ENCODE data around the gene STAT5A.

- TF ChIP-seq CTCF (IDR thresholded peaks at IDR 0.05; ENCODE audit: poor library complexity, severe bottlenecking) (no peak), EP300 (conservative IDR thresholded peaks at IDR 0.05; ENCODE audit: poor library complexity, severe bottlenecking) (no peak), EZH2 (IDR thresholded peaks at IDR 0.05; ENCODE audit: borderline replicate concordance, insufficient read depth, low read length, poor library complexity, severe bottlenecking) (no peak), REST (IDR thresholded peaks at IDR 0.05; ENCODE audit: borderline replicate concordance) (no peak), MXI1 (conservative IDR thresholded peaks at IDR 0.05; ENCODE audit: poor library complexity, severe bottlenecking) (no peak)
These were observed 18.1 kb upstream of the STAT5A start for GRCh38 chr17:42270170-42270535.
